ENCODE results near the gene ICAM3.

ICAM3 gene

DNA sequence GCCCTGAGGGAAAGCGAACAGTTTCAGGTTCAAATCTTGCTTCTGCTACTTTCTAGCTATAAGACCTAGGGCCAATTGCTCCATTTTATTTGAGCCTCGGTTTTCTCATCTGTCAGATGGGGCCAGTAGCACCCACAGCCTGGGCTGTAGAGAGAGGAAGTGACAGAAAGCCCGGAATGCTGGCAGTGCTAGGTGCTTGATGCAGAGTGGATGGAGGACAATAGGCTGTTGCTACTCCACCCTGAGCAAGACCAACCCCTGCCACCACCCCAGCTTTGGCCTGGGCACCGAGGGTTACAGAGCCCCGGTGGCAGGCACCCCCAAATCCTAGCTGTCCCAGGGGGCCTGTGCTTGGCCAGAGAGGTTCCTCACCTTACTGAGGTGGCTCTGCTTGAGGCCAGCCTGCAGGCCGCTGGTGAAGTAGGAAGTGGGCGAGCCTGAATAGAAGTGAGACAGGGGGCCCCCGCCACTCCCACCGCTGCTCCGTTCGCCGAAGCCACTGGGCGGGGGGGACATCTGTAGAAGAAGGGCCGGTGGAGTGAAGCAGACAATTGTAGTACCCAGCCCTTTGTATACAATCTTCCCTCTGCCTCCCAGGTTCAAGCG lies 21.5 kb downstream of the ICAM3 start:
- DNase-seq: no peak

DNA sequence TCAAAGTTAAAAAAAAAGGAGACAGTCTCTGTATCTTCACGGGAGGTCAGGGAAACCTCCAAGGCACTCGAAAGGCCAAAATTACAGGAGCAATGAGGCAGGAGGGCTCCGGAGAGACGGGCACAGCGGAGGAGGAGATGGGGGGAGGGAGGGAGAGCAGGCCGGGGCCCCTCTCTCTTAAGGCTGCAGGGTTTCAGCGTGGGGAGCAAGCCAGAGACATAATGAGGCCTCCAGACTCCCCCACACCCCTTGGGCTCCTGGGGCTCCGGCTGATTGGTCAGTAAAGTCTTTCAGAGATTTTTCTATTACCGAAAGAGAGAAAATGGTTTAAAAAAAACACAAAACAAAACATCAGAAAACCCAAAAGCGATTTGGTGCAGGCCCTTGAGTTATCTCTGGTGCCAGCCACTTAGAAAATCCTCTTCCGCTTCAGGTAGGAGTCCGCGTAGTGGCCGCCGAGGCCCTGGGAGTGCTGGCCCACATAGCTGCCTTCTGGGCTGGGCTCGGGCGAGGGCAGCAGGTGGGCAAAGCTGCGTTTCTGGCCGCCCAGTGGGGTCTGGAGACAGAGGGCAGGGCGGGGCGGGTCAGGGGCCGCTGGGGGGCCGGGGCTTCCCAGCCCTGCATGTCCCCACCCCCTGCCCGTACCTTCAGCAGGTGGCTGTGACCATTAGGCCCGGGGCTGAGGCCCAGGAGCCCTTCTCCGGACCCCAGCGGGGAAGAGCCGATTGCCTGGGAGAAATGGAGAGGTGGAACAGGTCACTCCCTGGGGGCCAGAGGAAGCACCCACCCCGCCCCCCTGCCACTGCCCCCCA lies 22.2 kb downstream of the ICAM3 start:
- DNase-seq: no peak

DNA sequence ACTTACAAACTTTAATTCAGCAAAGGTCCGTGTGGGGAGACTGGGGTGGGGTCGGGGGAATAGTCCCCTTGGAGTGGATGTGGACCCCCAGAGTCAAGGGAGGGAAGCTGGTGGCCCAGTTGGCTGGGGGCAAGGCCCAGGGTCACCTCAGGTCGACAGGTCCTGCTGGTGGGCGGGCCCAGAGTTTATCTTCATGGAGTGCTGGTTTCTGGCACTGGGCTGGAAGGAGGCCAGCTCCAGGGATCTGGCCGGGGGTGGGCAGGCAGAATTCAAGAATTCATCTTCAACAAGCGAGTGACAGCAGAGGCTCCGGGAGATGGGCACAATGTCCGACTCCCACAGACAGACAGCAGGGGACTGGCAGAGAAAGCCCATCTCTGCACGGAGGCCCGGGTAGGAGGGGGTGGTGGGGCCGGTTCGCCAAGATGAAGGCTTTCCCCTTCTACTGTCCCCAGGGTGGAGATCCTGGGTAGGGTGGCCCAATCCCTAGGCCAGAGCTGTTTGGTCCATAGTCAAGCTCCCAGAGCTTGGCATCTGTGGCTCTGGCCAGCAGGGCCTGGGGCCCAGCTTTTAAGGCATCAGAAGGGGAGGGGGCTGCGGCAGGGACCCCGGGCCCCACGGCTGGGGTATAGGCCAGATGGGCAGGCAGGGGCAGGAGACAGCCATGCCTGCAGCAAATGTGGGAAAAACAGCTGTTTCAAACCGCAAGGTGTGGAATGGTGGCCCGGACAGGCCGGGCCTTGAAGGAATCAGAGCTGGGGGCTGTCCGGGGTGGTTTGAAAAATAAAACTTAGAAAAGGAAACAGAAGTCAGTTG lies 23.0 kb downstream of the ICAM3 start:
- DNase-seq: no peak

DNA sequence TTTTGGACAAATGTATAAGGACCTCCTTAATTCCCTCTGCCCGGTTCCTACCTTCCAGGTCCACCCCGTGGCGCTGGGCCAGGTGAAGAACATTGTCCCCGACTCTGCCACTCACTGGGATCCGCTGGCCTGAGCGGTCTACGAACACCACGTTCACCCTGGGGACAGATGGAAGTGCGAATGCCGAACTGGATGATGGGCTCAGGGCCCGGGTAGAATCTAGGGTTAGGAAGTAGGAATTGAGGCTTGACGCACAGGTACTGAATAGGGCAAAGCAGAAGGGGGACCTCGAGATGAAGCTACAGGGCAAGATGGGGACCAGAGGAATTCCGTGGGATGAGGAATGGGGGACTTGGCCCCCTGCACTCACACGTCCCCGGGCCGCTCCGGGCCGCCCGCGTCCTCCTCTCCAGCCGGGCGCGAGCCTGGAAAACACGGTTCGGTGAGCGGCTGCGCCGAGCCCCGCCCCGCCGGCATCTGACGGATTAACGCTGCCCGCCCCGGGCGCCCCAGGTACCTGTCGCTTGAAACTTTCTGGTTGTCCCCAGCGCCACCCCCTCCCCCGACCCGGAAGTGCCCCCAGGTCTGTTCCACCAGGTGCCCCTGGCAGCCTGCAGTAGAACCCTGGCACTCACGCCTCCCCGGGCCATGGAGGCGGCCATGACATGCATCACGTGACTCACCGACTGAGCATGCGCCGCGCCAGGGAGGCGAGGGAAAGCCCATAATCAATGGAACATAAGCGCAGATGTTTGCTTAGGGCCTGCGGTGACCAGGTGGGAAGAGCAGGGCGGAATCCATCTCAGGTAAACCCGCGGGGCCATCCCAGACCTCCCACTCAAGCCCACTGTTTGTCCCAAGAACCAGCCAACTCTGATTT lies 23.8 kb downstream of the ICAM3 start, which contains the start of gene FDX2:
Gene FDX2 (minus strand): TSS at position 681 of the 880 bp plus-strand sequence. CDS start 19 bp downstream, at position 662.
- DNase-seq: peak; percentile 98

DNA sequence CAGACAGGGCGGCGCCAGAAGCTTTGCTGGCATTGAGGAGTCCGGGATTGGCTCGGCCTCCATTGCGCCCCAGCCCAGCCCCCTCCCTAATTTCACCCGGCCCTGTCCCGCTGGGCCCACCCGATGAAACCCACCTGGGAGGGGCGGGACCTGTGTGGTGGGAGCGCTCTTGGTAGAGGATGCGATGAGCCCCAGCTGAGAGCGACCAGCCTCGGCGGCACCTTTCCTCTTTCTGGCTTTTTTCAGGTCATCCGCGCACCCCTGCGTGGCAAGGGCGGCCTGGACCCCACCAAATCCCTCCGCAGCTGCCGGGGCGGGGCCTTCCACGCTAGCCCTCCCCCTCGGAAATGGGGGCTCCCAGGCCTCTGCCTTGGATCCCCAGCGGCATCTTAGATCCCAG lies 30.0 kb downstream of the ICAM3 start, which contains the start of gene ZGLP1:
Gene ZGLP1 (minus strand): TSS at position 393 of the 400 bp plus-strand sequence.
- no peak for DNase-seq

DNA sequence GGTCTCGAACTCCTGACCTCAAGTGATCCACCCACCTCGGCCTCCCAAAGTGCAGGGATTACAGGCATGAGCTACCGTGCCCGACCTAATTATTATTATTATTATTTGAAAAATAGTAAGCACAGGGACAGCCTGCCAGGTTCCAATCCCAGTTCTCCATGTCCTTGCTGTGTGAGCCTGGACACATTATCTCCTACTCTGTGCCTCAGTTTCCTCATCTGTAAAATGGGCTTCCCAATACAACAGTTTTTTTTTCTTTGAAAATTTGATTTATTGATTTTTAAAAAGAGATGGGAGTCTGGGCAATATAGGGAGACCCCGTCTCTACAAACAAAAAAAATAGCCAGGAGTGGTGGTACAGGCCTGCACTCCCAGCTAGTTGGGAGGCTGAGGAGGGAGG lies 33.1 kb downstream of the ICAM3 start:
- DNase-seq: no peak

- DNase-seq: no peak
Measured at GRCh38 chr19:10305139-10305806, 34.2 kb downstream of the ICAM3 start.

- no peak for DNase-seq
Measured at GRCh38 chr19:10299545-10300458, 39.6 kb downstream of the ICAM3 start.

DNA sequence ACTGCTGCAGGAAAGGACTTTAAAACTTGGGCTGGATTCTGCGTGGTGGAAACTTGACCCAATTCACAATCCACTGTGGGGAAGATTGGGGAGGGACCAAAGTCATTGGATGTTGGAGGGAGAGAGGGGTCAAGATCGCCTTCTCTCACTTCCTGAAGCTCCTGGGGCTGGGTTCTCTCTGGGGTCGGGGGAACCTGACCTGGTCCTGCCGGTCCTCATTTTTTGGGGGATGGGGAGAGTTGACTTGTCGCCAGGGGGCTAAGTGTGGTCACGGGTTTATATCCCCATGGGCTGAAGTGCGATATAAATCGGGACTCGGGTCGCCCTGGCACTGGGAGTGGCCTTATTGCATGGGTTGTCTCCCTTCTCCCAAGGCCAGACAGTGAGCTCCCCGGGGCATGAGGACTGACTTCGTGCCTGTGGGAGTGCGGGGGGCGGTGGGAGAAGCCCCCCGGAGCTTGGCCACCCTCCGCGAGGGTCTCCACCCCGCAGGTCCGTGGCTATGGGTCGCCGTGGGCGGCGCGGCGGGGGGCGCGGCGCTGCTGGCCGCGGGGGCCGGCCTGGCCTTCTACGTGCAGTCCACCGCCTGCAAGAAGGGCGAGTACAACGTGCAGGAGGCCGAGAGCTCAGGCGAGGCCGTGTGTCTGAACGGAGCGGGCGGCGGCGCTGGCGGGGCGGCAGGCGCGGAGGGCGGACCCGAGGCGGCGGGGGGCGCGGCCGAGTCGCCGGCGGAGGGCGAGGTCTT lies 43.4 kb downstream of the ICAM3 start:
- no peak for DNase-seq

GRCh38 chr19:10295305-10295846 lies 44.0 kb downstream of the ICAM3 start:
- DNase-seq: no peak

DNA sequence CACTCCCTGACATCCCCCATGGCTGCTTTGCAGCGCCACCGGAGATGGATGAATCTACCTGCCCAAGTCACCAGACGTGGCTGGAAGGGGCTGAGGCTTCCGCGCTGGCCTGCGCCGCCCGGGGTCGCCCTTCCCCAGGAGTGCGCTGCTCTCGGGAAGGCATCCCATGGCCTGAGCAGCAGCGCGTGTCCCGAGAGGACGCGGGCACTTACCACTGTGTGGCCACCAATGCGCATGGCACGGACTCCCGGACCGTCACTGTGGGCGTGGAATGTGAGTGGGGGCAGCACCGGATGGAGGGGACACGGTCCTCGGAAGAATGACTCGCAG lies 45.1 kb downstream of the ICAM3 start:
- no peak for DNase-seq

- DNase-seq: no peak
Measured at GRCh38 chr19:10293637-10294367, 45.6 kb downstream of the ICAM3 start.

DNA sequence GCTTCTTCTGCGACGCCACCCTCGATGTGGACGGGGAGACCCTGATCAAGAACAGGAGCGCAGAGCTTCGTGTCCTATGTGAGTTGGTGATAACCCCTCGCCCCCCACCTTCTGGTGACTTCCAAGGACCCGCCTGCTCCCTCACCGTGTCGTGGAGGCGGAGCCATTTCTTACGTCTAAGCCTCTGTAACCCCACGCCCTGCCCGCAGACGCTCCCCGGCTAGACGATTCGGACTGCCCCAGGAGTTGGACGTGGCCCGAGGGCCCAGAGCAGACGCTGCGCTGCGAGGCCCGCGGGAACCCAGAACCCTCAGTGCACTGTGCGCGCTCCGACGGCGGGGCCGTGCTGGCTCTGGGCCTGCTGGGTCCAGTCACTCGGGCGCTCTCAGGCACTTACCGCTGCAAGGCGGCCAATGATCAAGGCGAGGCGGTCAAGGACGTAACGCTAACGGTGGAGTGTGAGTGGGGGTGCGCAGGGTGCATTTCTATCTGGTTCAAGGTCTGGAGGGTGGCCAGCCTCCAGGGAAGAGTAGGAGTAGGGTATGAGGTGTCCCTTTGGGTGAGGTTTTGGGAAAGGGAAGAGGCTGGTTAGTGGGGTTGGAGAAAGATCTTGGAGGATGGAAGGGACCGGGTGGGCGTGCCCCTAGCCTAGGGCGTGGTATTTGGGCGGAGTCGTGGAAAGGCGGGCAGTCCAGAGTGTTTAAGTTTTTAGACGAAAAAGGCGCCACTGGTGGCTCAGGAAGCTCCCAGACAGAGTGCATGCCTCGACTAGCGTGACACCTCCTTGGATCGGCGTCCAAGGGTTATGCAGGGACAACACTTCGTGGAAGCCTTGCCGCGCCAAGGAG lies 46.4 kb downstream of the ICAM3 start:
- DNase-seq: no peak

GRCh38 chr19:10292206-10292788 lies 47.1 kb downstream of the ICAM3 start:
- peak; percentile 85 for DNase-seq

DNA sequence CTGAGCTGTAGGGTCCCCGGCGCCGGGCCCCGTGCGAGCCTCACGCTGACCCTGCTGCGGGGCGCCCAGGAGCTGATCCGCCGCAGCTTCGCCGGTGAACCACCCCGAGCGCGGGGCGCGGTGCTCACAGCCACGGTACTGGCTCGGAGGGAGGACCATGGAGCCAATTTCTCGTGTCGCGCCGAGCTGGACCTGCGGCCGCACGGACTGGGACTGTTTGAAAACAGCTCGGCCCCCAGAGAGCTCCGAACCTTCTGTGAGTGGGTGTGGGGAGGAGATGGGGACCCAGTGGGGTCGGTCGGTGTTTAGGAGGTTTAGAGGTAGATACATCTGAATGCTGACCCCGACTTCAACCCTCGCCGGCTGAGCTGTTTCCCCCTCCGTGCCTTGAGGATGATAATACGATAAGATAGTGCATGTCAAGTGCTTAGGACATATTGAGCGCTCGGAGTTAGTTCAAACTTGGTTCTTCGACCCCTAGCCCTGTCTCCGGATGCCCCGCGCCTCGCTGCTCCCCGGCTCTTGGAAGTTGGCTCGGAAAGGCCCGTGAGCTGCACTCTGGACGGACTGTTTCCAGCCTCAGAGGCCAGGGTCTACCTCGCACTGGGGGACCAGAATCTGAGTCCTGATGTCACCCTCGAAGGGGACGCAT lies 47.7 kb downstream of the ICAM3 start:
- DNase-seq: peak; percentile 54

DNA sequence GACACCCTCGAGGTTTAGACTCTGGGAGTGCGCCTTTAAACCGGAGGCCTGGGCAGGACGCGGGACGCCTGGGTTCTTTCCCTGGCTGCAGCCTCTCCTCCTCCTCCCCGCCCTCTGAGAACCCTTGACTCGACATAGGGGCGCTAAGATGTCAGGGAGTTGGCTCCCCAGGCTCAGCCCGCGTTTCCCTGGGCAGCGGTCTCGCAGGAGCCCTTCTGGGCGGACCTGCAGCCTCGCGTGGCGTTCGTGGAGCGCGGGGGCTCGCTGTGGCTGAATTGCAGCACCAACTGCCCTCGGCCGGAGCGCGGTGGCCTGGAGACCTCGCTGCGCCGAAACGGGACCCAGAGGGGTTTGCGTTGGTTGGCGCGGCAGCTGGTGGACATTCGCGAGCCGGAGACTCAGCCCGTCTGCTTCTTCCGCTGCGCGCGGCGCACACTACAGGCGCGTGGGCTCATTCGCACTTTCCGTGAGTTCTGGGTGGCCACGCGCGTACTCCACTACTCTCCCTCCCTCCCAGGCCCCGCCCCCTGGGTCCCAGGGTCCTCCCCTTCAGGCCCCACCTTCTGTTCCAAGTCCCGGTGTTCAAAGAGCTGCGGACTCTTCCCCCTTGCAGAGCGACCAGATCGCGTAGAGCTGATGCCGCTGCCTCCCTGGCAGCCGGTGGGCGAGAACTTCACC lies 48.4 kb downstream of the ICAM3 start:
- DNase-seq: peak; percentile 58
